HepG2 (cell line): ENCODE results near the gene PDSS2. TPM values are rescaled to one million over a fixed set of nuclear protein-coding genes. Genes with fewer than 3 reads are reported as not detected.

Source experiments
- ATAC-seq: fragments of 200-7000 bp; cut with Tn5 transposase; 3 replicates; pipeline ENCODE4 v1.9.1; 2020; ENCODE audit warnings: mild to moderate bottlenecking, moderate library complexity
- BruUV-seq: library from RNA; stranded (reverse); fragments of 400-500 nt; replicated peaks from 2 replicates; lab custom pipeline; 2021; lab: Mats Ljungman, UMichigan
- CTCF ChIA-PET: fragments of 300-600 bp; formaldehyde crosslinking; extraction: SDS; loops from one replicate; lab custom pipeline; 2021; ENCODE audit warnings: low total read pairs, inconsistent platforms, low intra/inter-chr PET ratio; lab: Yijun Ruan, JAX
- POLR2A ChIA-PET: fragments of 350-600 bp; sonication (Branson Sonifier 250); formaldehyde crosslinking; loops from one replicate; lab custom pipeline; 2020; ENCODE audit warnings: antibody characterized with exemption, inconsistent platforms; lab: Yijun Ruan, JAX
- DNase-seq: peaks from one replicate; pipeline ENCODE4 v3.0.0-alpha.2; 2015; ENCODE audit warnings: low spot score
- FAIRE-seq: peaks from 3 replicates; lab custom pipeline; 2011; peaks lifted over from hg19 to GRCh38; lab: Jason Lieb, UNC
- H2AFZ ChIP-seq: one replicate; pipeline ENCODE4 v1.6.1; 2011; ENCODE audit warnings: low read length, inconsistent platforms
- H3K27ac ChIP-seq: fragments of 300-600 bp; 3 replicates; pipeline ENCODE4 v1.8.0; 2011; ENCODE audit warnings: mixed run types, mild to moderate bottlenecking, mixed read lengths, low read length, inconsistent platforms; ENCODE audit not compliant: insufficient read depth; ENCODE audit errors: extremely low read length
- H3K27me3 ChIP-seq, 2 experiments: fragments of 200-600 bp in 1 of 2; 2 replicates in 1 of 2; 3 replicates in 1 of 2; pipeline versions ENCODE4 v1.6.0 to v1.8.0; 2011; ENCODE audit warnings: low read length in 2 of 2, mild to moderate bottlenecking in 2 of 2, moderate library complexity in 2 of 2, inconsistent platforms in 1 of 2; ENCODE audit not compliant: insufficient read depth in 2 of 2, control insufficient read depth in 1 of 2
- H3K36me3 ChIP-seq, 2 experiments: fragments of 200-600 bp in 1 of 2; replicated peaks in 1 of 2; 2 replicates in 1 of 2; 3 replicates in 1 of 2; pipeline versions ENCODE4 v1.5.1 to v1.8.0; 2011; ENCODE audit warnings: low read length in 2 of 2, inconsistent platforms in 1 of 2; ENCODE audit not compliant: insufficient read depth in 2 of 2, control insufficient read depth in 1 of 2
- H3K4me1 ChIP-seq: 2 replicates; pipeline ENCODE4 v1.5.1; 2012; ENCODE audit warnings: low read length, inconsistent platforms; ENCODE audit not compliant: insufficient read depth
- H3K4me2 ChIP-seq: 2 replicates; pipeline ENCODE4 v1.6.0; 2011; ENCODE audit warnings: low read depth, low read length, inconsistent platforms
- H3K4me3 ChIP-seq, 3 experiments: fragments of 200-600 bp in 1 of 3; sonication (generic), shearing (Covaris generic) in 1 of 3; replicated peaks in 1 of 3; 2 replicates each; pipeline ENCODE4 v1.5.1; 2011 to 2016; ENCODE audit warnings: low read length in 3 of 3, inconsistent platforms in 2 of 3, low read depth in 2 of 3, mild to moderate bottlenecking in 2 of 3, control low read depth in 1 of 3, mixed read lengths in 1 of 3; ENCODE audit not compliant: insufficient read depth in 1 of 3
- H3K79me2 ChIP-seq: one replicate; pipeline ENCODE4 v1.6.1; 2011; ENCODE audit warnings: low read length, inconsistent platforms; ENCODE audit not compliant: insufficient read depth
- H3K9ac ChIP-seq: 2 replicates; pipeline ENCODE4 v1.6.0; 2011; ENCODE audit warnings: mild to moderate bottlenecking, low read depth, low read length, inconsistent platforms; ENCODE audit not compliant: insufficient read depth
- H3K9me3 ChIP-seq: 2 replicates; pipeline ENCODE4 v1.5.1; 2012; ENCODE audit warnings: mild to moderate bottlenecking, low read length
- H4K20me1 ChIP-seq: 2 replicates; pipeline ENCODE4 v1.6.0; 2011; ENCODE audit warnings: inconsistent platforms, mild to moderate bottlenecking, low read length, moderate library complexity; ENCODE audit not compliant: insufficient read depth
- AHR ChIP-seq: IDR thresholded peaks from 2 replicates; pipeline ENCODE4 v1.6.1; 2018; ENCODE audit warnings: missing genetic modification reagents, missing compliant biosample characterization
- CC2D1A ChIP-seq: sonication (generic); formaldehyde crosslinking; IDR thresholded peaks from 2 replicates; pipeline ENCODE4 v1.8.1; 2023; ENCODE audit warnings: mild to moderate bottlenecking, missing genetic modification reagents
- HNF4A ChIP-seq: sonication (generic); formaldehyde crosslinking; IDR thresholded peaks from 2 replicates; pipeline ENCODE4 v1.4.0; 2020; ENCODE audit warnings: missing genetic modification reagents
- HNRNPL ChIP-seq: fragments of 200-400 bp; formaldehyde crosslinking; IDR thresholded peaks from 2 replicates; pipeline ENCODE4 v1.6.1; 2017; ENCODE audit warnings: mild to moderate bottlenecking, low read depth, low read length
- TEAD2 ChIP-seq: sonication (generic); formaldehyde crosslinking; IDR thresholded peaks from 2 replicates; pipeline ENCODE4 v1.9.0; 2021; ENCODE audit warnings: missing genetic modification reagents
- ZNF207 ChIP-seq: fragments of 450-650 bp; IDR thresholded peaks from 2 replicates; pipeline ENCODE4 v1.6.1; 2016; ENCODE audit warnings: antibody characterized with exemption, borderline replicate concordance
- ZNF33A ChIP-seq: sonication (generic); formaldehyde crosslinking; IDR thresholded peaks from 2 replicates; pipeline ENCODE4 v1.5.1; 2020; ENCODE audit warnings: missing genetic modification reagents, mild to moderate bottlenecking, moderate library complexity, borderline replicate concordance
- ZNF496 ChIP-seq: sonication (generic); formaldehyde crosslinking; IDR thresholded peaks from 2 replicates; pipeline ENCODE4 v1.8.1; 2023; ENCODE audit warnings: mild to moderate bottlenecking, moderate library complexity, missing genetic modification reagents; ENCODE audit not compliant: insufficient replicate concordance
- ZNF512 ChIP-seq: sonication (generic); formaldehyde crosslinking; IDR thresholded peaks from 2 replicates; pipeline ENCODE4 v1.4.0; 2020; ENCODE audit warnings: mild to moderate bottlenecking, missing genetic modification reagents
- ZNF609 ChIP-seq: sonication (generic); formaldehyde crosslinking; IDR thresholded peaks from 2 replicates; pipeline ENCODE4 v1.4.0; 2020; ENCODE audit warnings: mild to moderate bottlenecking, missing genetic modification reagents, borderline replicate concordance
- ZNF639 ChIP-seq: conservative IDR thresholded peaks from 2 replicates; pipeline ENCODE4 v1.6.1; 2018; ENCODE audit warnings: missing genetic modification reagents
- in situ Hi-C: cut with HindIII; loops from 2 replicates; pipeline ENCODE4 v1.10.0; 2017; ENCODE audit warnings: low pct_unique_long_range_greater_than_20kb; ENCODE audit not compliant: extremely low pct_ligation_motif_present
- intact Hi-C: fragments of 100-400 bp; cut with micrococcal nuclease; formaldehyde crosslinking; loops from one replicate; pipeline ENCODE4 v1.10.0; 2022; ENCODE audit not compliant: unreplicated experiment
- polyA plus RNA-seq, 8 experiments: library from polyadenylated mRNA; depleted of rRNA in 3 of 8; stranded (reverse) in 7 of 8; unstranded in 1 of 8; fragments of >200 nt; fragmentation: Illumina TruSeq in 4 of 8; extraction: Trizol in 4 of 8; gene quantifications; 2 replicates each; pipeline versions ENCODE4 v1.2.1 to v1.2.3, GENCODE V29; 2011 to 2016; ENCODE audit warnings: low read depth in 4 of 8, missing spikeins in 1 of 8, mixed read lengths in 1 of 8; ENCODE audit not compliant: insufficient read depth in 1 of 8
- total RNA-seq, 5 experiments: library from RNA; depleted of rRNA; stranded (reverse); fragments of >200 nt; fragmentation: Illumina TruSeq; extraction: Trizol; gene quantifications; 2 replicates each; pipeline ENCODE4 v1.2.3, GENCODE V29; 2016; ENCODE audit warnings: low read depth in 1 of 5

PDSS2 gene
- total and polyA plus RNA-seq, 2 of the 13 experiments (the other 11 are each of a cell fraction or from before 2014, with no cell fraction given) = 16.2 to 17.0 TPM

GRCh38 chr6:107259951-107260350 is 199.4 kb downstream of the PDSS2 start:
- no peaks in the 10 kb centered on the region for H3K9me3 ChIP-seq
- H3K36me3 ChIP-seq = no peaks in the 10 kb centered on the region
- DNase-seq = no peak
- intact Hi-C loops = no loop called here
- ATAC-seq = no peak
- H3K9ac ChIP-seq = no peak overlapping the region
- BruUV-seq = no TSS peak
- in situ Hi-C loops = no loop called here
- H3K27ac ChIP-seq = no peak overlapping the region
- POLR2A ChIA-PET = no interaction called here
- no peak overlapping the region for H3K4me3 ChIP-seq
- CTCF ChIA-PET = no interaction called here
- H3K27me3 ChIP-seq = no peaks in the 10 kb centered on the region; a peak in 1 of 5 replicates
- H4K20me1 ChIP-seq = no peaks in the 10 kb centered on the region; the same call in 1 of the 2 replicates
- FAIRE-seq = no peak
- H3K4me1 ChIP-seq = peaks cover 20% of the 10 kb centered on the region
- no peaks in the 10 kb centered on the region for H3K79me2 ChIP-seq
- H3K4me2 ChIP-seq = no peak overlapping the region
- H2AFZ ChIP-seq = no peak overlapping the region
- TF ChIP-seq HNF4A (CRISPR knock-in tag) = 0 out of 2 replicates have a peak, but pooled peaks have one; percentile 21
- TF ChIP-seq ZNF496 (CRISPR knock-in tag) = no peak

- FAIRE-seq = no peak
- H3K27me3 ChIP-seq = no peaks in the 10 kb centered on the region
- H3K9ac ChIP-seq = no peak overlapping the region
- no peak for ATAC-seq
- in situ Hi-C loops (no loop called here), intact Hi-C loops (no loop called here)
- peaks cover 0 to 2% of the 10 kb centered on the region in 2 experiments; a peak in 1 of 5 replicates for H3K36me3 ChIP-seq
- BruUV-seq = no TSS peak
- CTCF ChIA-PET = no interaction called here
- no peak overlapping the region for H3K4me2 ChIP-seq
- H3K4me3 ChIP-seq = no peak overlapping the region
- DNase-seq = no peak
- no peak overlapping the region for H3K27ac ChIP-seq
- H3K9me3 ChIP-seq = no peaks in the 10 kb centered on the region
- H3K4me1 ChIP-seq = 0 out of 2 replicates have a peak, but pooled peaks cover 12% of the 10 kb centered on the region
- H2AFZ ChIP-seq = no peak overlapping the region
- no peaks in the 10 kb centered on the region for H4K20me1 ChIP-seq
- no peaks in the 10 kb centered on the region for H3K79me2 ChIP-seq
- POLR2A ChIA-PET = no interaction called here
- no peak for TF ChIP-seq CC2D1A (CRISPR knock-in tag)
- no peak for TF ChIP-seq ZNF609 (CRISPR knock-in tag)
- TF ChIP-seq ZNF512 (CRISPR knock-in tag) = no peak
- TF ChIP-seq TEAD2 (CRISPR knock-in tag) = no peak
- no peak for TF ChIP-seq HNRNPL
- no peak for TF ChIP-seq ZNF33A (CRISPR knock-in tag)
- no peak for TF ChIP-seq ZNF639
- no peak for TF ChIP-seq AHR
- no peak for TF ChIP-seq ZNF207
These were observed 211.2 kb downstream of the PDSS2 start for GRCh38 chr6:107248147-107248546.
